NCI-H187 treated with DMSO at 0.1 percent for 48 hours (cell line): Measurements from ENCODE around the gene PLEKHH2.
"Not testable (repeated sequence)": the region's sequence is repeated elsewhere in the genome, so short reads cannot be mapped to it uniquely, and the experiment has no call there.

ENCODE experiments used
- DNase-seq: peaks from one replicate; lab custom pipeline; 2025; lab: John Stamatoyannopoulos, UW

Gene PLEKHH2

DNA sequence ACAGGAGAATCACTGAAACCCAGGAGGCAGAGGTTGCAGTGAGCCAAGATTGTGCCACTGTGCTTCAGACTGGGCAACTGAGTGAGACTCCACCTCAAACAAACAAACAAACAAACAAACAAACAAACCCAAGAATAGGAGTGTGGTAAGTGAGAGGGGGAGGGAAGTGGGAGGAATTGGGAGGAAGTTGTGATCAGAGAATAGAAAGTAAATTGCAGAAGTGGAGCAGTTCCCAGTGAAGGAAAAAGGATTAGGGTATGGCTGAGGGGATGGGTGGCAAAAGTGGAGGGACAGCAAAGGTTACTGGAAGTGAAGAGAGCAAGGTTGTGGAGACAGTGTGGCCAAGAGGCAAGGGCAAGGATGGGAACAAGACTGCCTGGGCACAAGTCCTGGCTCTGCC, 80.3 kb downstream of the PLEKHH2 start:
- no peak for DNase-seq

DNA sequence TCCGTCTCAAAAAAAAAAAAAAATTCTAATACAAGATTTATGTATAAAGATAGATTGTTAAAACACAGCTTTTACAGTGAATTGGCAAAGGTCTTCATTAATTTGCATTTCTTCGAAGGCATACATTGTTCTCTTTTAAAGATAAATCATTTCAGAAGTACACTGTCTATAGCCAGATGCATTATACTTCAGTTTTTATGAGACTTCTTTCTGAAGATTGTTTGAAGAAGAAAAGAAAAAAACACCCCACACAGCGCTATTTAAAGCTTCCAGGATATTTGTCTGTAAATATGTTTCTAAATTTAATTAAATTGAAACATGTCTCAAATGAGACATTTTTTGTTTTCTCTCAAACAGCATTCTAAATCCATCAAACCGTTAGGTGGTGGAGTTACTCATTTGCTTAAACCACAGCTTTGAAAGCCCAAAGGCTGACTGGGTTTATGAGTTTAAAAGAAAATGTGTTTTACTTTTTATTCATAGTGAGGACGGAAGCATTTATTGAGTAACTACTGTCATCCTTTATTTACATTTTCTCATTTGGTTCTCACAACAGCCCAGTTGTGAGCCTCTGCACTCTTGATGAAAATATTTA, 81.6 kb downstream of the PLEKHH2 start:
- no peak for DNase-seq

DNA sequence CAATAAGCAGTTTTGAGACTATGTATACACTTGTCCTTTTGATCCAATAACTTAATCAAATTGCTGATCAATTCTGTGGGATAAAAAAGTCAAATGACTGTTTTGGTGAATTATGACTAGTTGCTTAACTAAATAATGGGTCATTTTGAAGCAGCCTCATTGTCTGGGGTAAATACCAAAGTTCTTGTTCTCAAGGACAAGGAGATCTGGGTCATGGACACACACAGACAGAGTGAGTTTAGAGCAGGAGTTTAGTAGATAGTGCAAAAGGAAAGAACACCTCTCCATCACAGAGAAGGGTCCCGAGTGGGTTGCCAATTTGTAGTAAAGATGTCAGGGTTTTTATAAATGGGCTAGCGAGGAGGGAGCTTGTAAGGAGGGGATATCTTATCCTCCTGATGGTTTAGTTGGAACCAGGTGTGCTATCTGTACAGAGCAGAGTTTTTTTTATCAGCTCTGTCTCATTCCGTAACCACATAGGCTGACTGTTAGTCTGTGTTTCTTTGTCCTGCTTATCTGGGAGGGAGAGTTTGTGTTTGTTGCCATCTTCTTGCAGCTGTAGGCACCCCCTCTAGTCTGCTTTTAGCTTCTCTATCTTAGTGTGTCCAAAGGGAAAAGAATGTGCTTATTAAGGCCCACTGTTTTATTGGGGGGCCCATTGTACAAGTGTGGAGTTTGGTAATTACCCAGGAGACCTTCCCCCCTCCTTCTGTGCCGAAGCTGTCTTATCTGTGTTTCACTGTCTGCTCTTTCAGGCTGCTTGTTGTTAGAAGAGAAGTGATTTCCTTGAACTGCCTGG, 87.9 kb downstream of the PLEKHH2 start:
- DNase-seq, result no peak

DNA sequence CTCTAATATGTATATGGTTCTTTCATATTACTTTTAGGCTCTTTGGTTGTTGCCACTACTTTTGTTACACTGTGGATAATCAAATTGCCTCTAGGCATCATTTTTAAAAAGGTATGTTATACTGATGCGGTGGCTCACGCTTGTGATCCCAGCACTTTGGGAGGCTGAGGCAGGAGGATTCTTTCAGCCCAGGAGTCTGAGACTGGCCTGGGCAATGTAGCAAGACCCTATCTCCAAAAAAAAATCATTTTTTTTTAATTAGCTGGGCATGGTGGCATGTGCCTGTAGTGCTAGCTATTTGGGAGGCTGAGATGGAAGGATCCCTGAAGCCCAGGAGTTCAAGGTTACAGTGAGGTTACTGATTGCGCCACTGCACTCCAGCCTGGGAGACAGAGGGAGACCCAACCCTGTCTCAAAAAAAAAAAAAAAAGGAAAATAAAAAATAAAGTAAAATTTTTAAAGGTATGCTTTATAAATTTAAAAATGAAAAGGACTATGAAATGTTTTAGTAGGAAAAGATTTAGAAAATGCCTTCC, 88.7 kb downstream of the PLEKHH2 start:
- no peak for DNase-seq

DNA sequence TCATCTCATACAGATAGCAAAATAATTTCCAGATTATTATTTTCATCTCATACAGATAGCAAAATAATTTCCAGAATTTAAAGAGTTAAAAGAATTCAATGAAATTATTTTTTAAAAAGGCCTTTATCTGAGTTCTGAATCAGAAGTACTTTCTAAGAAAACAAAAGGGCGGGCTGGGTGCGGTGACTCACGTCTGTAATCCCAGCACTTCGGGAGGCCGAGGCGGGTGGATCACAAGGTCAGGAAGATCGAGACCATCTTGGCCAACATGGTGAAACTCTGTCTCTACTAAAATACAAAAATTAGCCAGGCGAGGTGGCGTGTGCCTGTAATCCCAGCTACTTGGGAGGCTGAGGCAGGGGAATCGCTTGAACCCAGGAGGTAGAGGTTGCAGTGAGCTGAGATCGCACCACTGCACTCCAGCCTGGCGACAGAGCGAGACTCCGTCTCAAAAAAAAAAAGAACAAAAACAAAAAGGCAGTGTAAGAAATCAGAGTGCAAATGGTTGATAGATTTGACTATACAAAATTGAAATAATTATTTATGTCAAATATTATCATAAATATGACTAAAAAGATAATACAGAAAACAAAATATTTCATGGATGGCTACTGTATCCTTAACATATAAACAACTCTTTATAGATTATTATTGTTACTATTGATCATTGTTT, 90.0 kb downstream of the PLEKHH2 start:
- not testable (repeated sequence) for DNase-seq

DNA sequence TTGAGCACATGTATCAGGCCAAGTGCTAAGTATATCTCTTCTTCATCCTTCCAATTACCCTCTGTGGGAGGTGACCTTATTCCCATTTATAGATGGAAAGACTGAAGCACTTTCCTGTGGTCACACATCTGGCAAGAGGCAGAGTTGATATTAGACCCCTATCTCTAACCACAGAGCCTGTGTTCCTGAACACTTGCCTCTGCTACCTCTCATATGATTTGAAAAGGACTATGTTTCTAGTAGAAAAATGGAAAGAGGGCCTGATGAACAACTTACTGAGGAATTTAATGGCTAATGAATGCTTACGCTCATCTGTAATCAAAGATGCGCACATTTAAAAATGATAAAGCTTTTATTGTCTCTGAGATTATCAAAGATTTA, 90.6 kb downstream of the PLEKHH2 start:
- no peak for DNase-seq

DNA sequence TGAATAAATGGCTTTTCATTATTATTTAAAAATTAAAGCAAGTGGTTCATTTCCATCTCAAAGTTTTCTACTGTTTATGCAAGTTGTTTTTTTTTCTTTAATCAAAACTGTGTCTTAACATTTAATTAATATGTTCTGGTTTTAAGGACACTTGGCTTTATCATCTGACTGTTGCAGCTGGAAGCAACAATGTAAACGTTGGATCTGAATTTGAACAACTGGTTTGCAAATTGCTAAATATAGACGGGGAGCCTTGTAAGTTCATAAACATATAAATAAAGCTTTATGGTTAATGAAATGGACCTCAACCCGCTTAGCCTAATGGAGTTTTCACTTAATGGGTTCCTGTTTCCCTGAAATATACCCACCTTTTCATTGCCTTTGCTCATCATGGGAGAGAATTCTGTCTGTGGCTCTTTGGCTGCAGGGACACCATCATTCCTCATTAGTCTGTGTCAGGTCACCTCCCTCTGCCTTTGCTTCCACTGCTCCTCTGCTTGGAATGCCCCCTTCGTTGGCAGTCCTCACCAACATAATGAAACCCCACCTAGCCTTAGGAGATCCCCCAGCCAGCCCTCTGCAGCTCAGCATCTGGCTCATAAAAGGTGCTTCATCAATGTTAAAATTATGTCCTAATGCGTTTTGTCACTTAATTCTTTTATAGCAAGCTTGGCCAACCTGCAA, 92.6 kb downstream of the PLEKHH2 start:
- no peak for DNase-seq

DNA sequence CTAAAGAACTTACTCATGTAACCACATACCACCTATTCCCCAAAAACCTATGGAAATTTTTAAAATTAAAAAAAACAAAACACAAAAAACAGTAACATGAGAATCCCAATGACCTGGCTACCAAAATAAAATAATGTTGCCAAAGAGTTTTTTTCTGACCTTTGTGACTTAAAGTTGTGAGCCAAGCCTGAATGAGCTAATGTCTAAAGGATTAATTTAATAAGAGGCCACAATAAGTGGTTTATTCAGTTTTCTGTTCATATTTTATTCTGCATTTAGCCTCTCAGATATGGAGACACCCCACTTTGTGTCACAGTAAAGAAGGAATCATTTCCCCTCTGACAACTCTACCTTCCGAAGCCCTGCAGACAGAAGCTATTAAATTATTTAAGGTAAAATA, 94.2 kb downstream of the PLEKHH2 start:
- no peak for DNase-seq

DNA sequence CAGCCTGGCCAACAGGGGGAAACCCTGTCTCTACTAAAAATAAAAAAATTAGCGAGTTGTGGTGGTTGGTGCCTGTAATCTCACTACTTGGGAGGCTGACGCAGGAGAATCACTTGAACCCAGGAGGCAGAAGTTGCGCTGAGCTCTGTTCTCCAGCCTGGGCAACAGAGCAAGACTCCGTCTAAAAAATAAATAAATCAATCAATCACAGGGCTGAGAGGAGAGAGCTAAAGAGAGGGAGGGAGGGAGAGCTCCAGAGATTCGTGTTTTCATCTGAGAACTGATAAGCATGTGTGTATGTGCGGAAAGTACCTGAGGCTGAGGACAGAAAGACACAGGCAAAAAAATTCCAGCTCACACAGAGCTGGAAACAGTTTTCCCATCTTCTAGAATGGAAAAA, 99.6 kb downstream of the PLEKHH2 start:
- no peak for DNase-seq

DNA sequence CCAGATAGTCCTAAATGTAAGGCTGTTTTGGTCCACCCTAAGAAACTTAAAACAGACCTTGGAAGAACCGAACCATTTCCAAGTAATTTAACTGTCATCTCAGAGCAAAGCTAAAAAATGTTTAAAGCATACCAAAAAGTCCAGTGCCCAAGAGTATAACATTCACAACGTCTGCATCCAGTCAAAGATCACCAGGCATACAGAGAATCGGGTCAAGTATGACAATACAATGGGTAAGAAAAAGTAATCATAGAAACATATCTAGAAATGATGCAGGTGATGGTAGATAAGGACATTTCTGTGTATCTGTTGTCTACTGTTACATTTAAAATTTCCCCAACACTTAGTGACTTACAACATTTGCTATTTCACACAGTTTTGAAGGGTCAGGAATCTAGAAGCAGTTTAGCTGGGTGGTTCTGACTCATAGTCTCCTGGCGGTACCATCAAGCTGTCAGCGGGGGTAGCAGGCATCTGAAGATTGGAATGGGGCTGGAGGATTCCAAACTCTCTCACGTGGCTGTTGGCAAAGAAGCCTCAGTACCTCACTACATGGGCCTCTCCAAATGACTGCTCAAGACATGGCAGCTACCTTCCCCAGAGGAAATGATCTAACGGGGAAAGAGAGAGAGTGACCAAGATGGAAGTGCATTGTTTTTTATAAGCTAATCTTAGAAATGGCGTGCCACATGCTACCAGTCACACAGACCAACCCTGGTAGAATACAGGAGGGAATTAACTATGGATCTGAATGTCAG, 100.2 kb downstream of the PLEKHH2 start:
- no peak for DNase-seq

DNA sequence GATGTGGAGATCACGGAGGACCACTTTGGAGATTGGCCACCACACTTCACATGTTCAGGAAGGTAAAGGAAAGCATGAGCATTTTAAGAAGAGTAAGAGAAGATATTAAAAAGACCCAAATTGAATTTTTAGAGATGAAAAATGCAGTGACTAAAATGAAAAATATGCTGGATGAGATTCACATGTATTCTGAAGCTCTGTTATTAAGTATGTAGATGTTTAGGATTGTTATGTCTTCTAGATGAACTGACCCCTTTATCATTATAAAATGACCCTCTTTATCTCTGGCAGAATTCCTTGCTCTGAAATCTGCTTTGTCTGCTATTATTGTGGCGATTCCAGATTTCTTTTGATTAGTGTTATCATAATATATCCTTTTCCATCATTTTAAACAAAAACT, 100.8 kb downstream of the PLEKHH2 start:
- DNase-seq, result no peak

DNA sequence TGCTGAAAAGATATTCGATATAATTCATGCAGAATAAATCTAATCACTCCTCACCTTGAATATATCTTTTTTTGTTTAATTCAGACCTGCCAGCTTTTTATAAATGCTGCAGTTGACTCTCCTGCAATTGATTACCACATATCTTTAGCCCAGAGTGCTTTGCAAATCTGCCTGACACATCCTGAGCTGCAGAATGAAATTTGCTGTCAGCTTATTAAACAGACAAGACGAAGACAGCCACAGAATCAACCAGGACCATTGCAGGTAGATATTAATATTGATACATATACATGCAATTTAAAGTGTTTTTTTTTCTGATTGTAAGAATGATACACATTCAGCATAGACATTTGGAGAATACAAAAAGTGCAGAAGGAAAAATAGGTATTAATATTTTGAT, 101.2 kb downstream of the PLEKHH2 start:
- DNase-seq, result no peak

DNA sequence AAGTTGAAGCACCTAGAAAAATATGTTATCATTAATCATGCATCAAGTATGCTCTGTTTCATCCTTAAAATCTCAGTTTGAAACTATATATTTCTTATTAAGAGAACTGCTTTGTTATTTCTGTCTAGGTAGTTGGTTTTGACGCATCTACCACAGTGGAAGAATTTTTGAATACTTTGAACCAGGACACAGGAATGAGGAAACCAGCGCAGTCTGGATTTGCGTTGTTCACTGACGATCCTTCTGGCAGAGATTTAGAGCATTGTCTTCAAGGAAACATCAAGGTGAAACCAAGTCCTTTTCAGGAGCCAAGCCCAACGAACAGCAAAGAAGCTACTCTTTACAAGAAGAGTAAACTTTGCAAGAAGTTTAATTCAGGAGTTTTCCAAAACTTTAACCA, 106.6 kb downstream of the PLEKHH2 start:
- no peak for DNase-seq

DNA sequence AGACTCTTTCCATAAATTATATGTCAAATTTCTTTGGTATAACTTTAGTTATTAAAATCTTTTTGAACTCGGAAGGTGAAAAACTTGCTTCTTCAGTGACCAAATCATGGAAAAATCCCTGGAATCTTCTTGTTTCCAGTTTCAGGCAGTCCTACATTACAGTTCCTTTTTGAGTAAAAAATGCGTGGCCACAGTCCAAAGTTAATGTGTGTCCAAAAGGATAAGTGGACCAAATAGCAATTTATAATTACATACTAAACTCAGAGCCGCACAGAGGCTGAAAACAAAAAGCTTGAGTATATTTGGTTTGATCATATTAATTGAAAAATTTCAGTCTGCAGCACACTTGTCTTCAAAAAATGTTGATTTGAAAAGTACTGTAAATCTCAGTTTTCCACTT, 108.4 kb downstream of the PLEKHH2 start:
- no peak for DNase-seq

DNA sequence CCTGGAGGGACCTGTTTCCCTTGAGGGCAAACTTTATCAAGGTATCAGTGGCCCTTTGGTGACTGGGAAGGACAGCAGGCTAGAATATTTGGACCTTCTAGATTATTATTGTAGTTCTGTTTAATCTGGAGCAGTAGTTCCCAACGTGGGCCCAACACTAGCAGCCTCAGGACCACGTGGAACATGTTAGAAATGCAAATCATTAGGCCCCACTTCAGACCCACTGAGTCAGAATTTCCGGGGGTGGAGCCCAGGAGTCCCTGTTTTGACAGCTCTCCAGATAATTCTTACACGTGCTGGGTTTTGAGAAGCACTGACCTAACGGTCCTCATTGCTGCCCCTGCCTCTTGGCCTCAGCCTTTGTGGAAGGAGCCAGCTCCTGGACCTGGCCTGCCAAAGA, 111.3 kb downstream of the PLEKHH2 start:
- no peak for DNase-seq

DNA sequence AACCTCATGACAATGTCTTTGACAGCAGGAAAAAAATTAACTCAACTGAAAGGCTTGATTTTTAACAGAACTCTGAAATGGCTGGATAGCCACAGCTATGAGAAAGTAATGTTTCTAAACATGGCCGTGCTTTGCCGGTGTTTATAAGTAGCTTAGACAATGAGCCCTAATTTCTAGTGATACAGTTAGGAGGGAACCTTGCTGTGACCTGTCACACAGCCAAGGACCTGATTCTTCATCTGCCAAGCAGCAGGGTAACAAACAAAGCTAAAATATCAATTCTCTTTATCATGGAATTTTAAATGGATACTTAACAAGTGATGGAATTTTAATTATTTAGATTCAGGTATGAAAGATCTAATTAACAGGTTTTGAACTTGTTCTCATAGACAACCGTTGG, 112.5 kb downstream of the PLEKHH2 start:
- DNase-seq, result no peak

DNA sequence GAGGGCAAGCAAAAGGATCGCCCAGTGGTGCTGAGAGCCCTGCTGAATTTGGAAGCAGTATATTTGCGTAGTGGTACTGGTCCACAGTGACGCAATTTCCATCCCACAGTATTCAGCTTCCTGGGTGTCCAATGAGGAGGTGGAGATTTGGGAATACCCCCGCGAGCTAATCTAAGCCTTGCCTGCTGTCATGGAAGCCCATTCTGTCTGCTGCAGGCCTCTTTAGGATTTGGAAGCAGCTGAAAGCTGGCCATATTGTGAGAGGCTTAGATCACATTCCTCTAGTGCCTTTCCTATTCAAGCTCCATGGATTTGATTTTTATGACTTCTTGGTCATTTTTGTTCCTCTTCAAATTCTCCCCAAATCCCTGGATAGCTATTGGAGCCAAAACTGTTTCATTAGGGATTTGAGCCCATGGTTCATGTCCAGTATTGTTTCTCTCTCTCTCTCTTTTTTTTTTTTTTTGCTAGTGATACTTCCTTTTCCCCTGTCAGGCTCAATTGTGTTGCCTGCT, 114.5 kb downstream of the PLEKHH2 start:
- DNase-seq, result no peak

DNA sequence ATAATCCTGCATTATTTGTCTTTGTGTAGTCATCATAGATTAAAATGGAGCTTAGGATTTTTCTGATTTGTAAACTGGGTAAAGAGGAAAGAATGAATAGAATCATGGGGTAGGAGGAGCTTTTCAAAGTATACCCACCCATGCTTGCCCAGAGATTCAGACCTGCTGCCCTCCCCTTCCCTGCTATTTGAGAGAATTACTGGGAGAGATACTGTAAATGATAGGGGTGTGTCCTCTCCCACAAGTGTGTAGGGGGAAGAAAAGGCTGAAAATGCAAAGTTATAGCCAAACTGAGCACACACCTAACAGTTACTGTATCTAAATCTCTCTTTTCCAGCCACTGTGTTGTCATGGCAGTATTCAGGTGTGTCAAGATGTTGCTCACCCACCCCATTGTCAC, 115.2 kb downstream of the PLEKHH2 start:
- no peak for DNase-seq

DNA sequence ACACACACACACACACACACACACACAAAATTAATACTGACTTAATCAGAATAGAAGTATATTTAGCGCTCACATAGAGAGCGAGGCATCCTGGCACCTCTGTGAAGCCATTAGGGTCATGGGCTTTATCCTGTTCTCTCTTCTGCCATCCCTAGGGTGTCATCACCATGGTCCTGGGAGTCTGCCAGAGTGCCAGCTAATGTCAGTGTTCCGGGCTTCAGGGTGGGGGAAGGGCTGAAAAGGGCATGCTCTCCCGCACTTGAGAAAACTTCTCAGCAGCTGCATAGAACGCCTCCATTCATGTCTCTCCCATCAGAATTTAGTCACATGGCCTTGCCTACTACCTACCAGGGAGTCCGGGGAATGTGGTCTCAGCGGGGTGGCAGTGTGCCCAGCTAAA, 117.1 kb downstream of the PLEKHH2 start:
- DNase-seq, result no peak

DNA sequence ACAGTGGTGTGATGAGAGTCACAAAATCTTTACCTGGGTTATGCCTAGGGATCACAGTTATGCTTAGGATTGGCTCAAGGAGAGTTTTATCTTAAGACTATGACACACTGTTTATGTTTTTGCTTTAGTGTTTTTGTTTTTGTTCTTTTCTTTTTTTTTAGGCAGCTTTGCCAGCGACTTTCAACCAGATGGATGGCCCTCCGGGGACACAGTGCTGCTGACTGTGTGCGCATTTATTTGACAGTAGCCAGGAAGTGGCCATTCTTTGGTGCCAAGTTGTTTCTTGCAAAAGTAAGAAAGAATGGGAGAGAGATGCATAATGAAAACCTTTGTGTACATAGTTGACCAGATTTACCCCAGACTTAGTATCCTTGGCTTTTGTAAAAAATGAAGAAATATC, 121.7 kb downstream of the PLEKHH2 start:
- DNase-seq, result no peak

DNA sequence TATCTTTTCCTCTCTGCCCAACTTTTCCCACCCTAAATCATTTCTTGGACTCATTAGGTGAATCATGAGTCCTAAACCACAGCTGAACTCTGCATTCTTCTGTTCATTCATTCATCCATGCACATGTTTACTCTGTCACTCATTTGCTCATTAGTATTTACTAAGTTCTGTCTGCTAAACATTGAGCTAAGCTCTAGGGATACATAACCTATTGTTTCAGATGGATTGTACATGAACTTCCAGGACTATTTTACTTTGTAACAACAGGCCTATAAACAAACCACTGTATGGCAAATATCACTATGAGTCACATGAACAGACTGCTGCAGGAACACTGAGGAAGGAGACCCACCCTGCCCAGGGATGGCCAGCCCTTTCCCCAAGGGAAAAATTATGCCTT, 122.1 kb downstream of the PLEKHH2 start:
- DNase-seq, result no peak

DNA sequence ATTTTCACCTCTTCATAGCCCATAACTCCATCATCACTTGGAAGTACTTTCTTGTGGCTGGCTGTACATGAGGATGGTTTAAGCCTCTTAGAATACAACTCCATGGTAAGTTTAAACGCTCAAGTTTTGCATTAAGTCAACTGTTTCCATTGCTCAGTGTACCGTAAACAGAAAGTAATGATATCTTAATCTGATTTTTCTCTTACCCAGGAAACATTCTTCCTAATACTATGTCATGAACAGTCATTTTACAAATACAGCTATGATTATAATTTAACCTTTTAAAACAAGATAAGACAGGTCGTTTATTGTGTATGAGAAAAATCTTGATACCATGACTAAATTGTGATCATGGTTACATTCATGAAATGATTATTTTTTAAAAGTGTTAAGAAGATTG, 125.2 kb downstream of the PLEKHH2 start:
- no peak for DNase-seq
